Measurements from ENCODE around the gene ATP1A2. TPM values are rescaled to one million over a fixed set of nuclear protein-coding genes. Genes with fewer than 3 reads are reported as not detected.

Gene ATP1A2
- total and polyA plus RNA-seq, 2 donors (not counting 1 experiment from before 2014, with no cell fraction given) = not detected

- Histone ChIP-seq H3K4me3 (ENCODE audit: control extremely low read depth in 1 of 5, extremely low read depth in 1 of 5, insufficient read depth in 1 of 5, low read depth in 2 of 5, low read length in 4 of 5) (no peak overlapping the region), H3K9me3 (ENCODE audit: control extremely low read depth in 1 of 3, control insufficient read depth in 2 of 3, insufficient read depth in 1 of 3, low read length in 2 of 3) (no peaks in the 10 kb centered on the region), H3K4me2 (replicated peaks; ENCODE audit: low read depth, low read length, poor library complexity, severe bottlenecking) (no peak overlapping the region), H3K27ac (ENCODE audit: low read length in 2 of 2) (no peak overlapping the region), H3K36me3 (replicated peaks in 1 of 2; ENCODE audit: control extremely low read depth in 1 of 2, control insufficient read depth in 1 of 2, extremely low read depth in 1 of 2, insufficient read depth in 2 of 2, low read length in 1 of 2) (no peaks in the 10 kb centered on the region), H4K20me1 (ENCODE audit: control insufficient read depth, insufficient read depth, low read length, poor library complexity, severe bottlenecking) (no peaks in the 10 kb centered on the region), H3K4me1 (ENCODE audit: control insufficient read depth in 2 of 2, insufficient read depth in 2 of 2, low read length in 2 of 2) (no peaks in the 10 kb centered on the region), H2AFZ (ENCODE audit: insufficient read depth, low read depth, low read length, poor library complexity, severe bottlenecking) (no peak overlapping the region), H3K9ac (ENCODE audit: low read length) (no peak overlapping the region), H3K79me2 (ENCODE audit: control insufficient read depth, insufficient read depth, low read length) (no peaks in the 10 kb centered on the region), H3K27me3 (replicated peaks in 1 of 4; ENCODE audit: control extremely low read depth in 1 of 4, control insufficient read depth in 3 of 4, insufficient read depth in 4 of 4, low read length in 3 of 4) (peaks cover 0 to 13% (median 4%) of the 10 kb centered on the region in 4 experiments)
- Mint-ChIP-seq H3K9me3 (ENCODE audit: insufficient read depth) (no peaks in the 10 kb centered on the region), H3K4me1 (no peaks in the 10 kb centered on the region), H3K27ac (no peak overlapping the region), H3K4me3 (no peak overlapping the region), H3K27me3 (peaks cover 36% of the 10 kb centered on the region)
- CTCF ChIA-PET = no interaction called here
- TF ChIP-seq EZH2 (IDR thresholded peaks at IDR 0.05; ENCODE audit: borderline replicate concordance, insufficient read depth, low read depth, low read length, poor library complexity, severe bottlenecking) = no peak
- TF ChIP-seq, protein P1, sequence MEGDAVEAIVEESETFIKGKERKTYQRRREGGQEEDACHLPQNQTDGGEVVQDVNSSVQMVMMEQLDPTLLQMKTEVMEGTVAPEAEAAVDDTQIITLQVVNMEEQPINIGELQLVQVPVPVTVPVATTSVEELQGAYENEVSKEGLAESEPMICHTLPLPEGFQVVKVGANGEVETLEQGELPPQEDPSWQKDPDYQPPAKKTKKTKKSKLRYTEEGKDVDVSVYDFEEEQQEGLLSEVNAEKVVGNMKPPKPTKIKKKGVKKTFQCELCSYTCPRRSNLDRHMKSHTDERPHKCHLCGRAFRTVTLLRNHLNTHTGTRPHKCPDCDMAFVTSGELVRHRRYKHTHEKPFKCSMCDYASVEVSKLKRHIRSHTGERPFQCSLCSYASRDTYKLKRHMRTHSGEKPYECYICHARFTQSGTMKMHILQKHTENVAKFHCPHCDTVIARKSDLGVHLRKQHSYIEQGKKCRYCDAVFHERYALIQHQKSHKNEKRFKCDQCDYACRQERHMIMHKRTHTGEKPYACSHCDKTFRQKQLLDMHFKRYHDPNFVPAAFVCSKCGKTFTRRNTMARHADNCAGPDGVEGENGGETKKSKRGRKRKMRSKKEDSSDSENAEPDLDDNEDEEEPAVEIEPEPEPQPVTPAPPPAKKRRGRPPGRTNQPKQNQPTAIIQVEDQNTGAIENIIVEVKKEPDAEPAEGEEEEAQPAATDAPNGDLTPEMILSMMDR (IDR thresholded peaks at IDR 0.05) = no peak
- intact Hi-C loops (cut with micrococcal nuclease) = no loop called here
- 97% methylated on average over 3 of the region's 4 CpGs for WGBS (ENCODE audit: insufficient coverage)
- POLR2A ChIA-PET = no interaction called here
- no peak for ATAC-seq (ENCODE audit: low read depth)
- no peak for DNase-seq
Measured at GRCh38 chr1:160144921-160145320, 29.4 kb downstream of the ATP1A2 start.

GRCh38 chr1:160146107-160146506 is 30.5 kb downstream of the ATP1A2 start:
- H3K27me3 ChIP-seq (replicated peaks in 1 of 4; ENCODE audit: control extremely low read depth in 1 of 4, control insufficient read depth in 3 of 4, insufficient read depth in 4 of 4, low read length in 3 of 4) = peaks cover 0 to 12% (median 3%) of the 10 kb centered on the region in 4 experiments
- DNase-seq = no peak
- ATAC-seq (ENCODE audit: low read depth) = no peak
- H3K79me2 ChIP-seq (ENCODE audit: control insufficient read depth, insufficient read depth, low read length) = no peaks in the 10 kb centered on the region
- Mint-ChIP-seq H3K27me3 (peaks cover 27% of the 10 kb centered on the region), H3K9me3 (ENCODE audit: insufficient read depth) (no peaks in the 10 kb centered on the region), H3K4me3 (no peak overlapping the region), H3K4me1 (no peaks in the 10 kb centered on the region), H3K27ac (no peak overlapping the region)
- H4K20me1 ChIP-seq (ENCODE audit: control insufficient read depth, insufficient read depth, low read length, poor library complexity, severe bottlenecking) = no peaks in the 10 kb centered on the region
- H3K9ac ChIP-seq (ENCODE audit: low read length) = no peak overlapping the region
- POLR2A ChIA-PET = interaction anchor here (0.7 kb wide), 1 partner anchor 140 kb away, joined by 4 read pairs; no protein-coding TSS in a partner anchor
- CTCF ChIA-PET = no interaction called here
- H2AFZ ChIP-seq (ENCODE audit: insufficient read depth, low read depth, low read length, poor library complexity, severe bottlenecking) = no peak overlapping the region
- WGBS (ENCODE audit: insufficient coverage) = 96% methylated on average over 12 of the region's 14 CpGs
- intact Hi-C loops (cut with micrococcal nuclease) = no loop called here
- H3K4me1 ChIP-seq (ENCODE audit: control insufficient read depth in 2 of 2, insufficient read depth in 2 of 2, low read length in 2 of 2) = no peaks in the 10 kb centered on the region
- no peak overlapping the region for H3K27ac ChIP-seq (ENCODE audit: low read length in 2 of 2)
- H3K9me3 ChIP-seq (ENCODE audit: control extremely low read depth in 1 of 3, control insufficient read depth in 2 of 3, insufficient read depth in 1 of 3, low read length in 2 of 3) = no peaks in the 10 kb centered on the region
- H3K4me3 ChIP-seq (ENCODE audit: control extremely low read depth in 1 of 5, extremely low read depth in 1 of 5, insufficient read depth in 1 of 5, low read depth in 2 of 5, low read length in 4 of 5) = no peak overlapping the region
- H3K4me2 ChIP-seq (replicated peaks; ENCODE audit: low read depth, low read length, poor library complexity, severe bottlenecking) = no peak overlapping the region
- TF ChIP-seq EZH2 (IDR thresholded peaks at IDR 0.05; ENCODE audit: borderline replicate concordance, insufficient read depth, low read depth, low read length, poor library complexity, severe bottlenecking) = no peak
- TF ChIP-seq, protein P1 (IDR thresholded peaks at IDR 0.05) = no peak
- H3K36me3 ChIP-seq (replicated peaks in 1 of 2; ENCODE audit: control extremely low read depth in 1 of 2, control insufficient read depth in 1 of 2, extremely low read depth in 1 of 2, insufficient read depth in 2 of 2, low read length in 1 of 2) = no peaks in the 10 kb centered on the region
